ENCODE results near the gene BCL7A.
"Not testable (repeated sequence)": the region's sequence is repeated elsewhere in the genome, so short reads cannot be mapped to it uniquely, and the experiment has no call there.

BCL7A gene

DNA sequence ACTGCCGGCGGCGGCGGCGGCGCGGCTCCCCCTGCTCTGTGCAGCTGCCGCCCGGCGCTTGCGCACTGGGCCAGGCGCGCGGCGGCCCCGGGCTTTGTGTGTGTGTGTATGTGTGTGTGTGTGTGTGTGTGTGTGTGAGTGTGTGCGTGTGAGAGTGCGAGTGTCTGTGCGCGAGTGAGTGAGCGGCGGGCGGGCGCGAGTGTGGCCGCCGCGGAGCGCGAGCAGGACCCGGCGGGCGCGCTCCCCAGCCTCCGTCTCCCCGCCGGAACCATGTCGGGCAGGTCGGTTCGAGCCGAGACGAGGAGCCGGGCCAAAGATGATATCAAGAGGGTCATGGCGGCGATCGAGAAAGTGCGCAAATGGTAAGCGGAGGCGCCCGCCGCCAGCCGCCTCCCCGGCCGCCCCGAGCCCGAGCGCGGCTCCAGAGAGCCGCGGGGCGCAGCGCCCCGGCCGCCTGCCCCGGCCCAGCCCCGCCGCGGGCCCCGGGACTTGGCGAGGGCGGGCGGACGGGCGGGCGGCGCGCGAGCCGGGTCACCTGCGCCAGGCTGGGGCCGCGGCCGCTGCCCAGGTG lies at the start of gene BCL7A:
Gene BCL7A, plus strand, starts transcription at position 63 of the 571 bp plus-strand sequence. Its CDS starts 208 bp downstream, at position 271.
- peak; percentile 29 for DNase-seq (ENCODE audit: low read depth)

- DNase-seq (ENCODE audit: low read depth) = no peak
Measured at GRCh38 chr12:121974026-121974985, 47.4 kb upstream of the BCL7A start.

- DNase-seq (ENCODE audit: low read depth) = no peak
Measured at GRCh38 chr12:121975021-121975420, 46.7 kb upstream of the BCL7A start.

DNA sequence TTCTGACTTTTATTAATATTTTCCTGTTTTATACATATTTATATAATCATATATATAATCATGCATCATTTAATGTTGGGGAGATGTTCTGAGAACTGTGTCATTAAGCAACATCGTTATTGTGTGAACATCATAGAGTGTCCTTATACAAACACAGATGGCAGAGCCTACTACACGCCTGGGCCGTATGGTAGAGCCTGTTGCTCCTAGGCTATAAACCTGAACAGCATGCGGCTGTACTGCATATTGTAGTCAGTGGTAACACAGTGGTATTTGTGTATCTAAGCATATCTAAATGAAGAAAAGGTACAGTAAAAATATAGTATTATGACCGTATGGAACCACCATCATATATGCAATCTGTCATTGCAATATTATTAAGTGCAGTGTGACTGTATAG lies 44.7 kb upstream of the BCL7A start:
- DNase-seq (ENCODE audit: low read depth) = no peak

DNA sequence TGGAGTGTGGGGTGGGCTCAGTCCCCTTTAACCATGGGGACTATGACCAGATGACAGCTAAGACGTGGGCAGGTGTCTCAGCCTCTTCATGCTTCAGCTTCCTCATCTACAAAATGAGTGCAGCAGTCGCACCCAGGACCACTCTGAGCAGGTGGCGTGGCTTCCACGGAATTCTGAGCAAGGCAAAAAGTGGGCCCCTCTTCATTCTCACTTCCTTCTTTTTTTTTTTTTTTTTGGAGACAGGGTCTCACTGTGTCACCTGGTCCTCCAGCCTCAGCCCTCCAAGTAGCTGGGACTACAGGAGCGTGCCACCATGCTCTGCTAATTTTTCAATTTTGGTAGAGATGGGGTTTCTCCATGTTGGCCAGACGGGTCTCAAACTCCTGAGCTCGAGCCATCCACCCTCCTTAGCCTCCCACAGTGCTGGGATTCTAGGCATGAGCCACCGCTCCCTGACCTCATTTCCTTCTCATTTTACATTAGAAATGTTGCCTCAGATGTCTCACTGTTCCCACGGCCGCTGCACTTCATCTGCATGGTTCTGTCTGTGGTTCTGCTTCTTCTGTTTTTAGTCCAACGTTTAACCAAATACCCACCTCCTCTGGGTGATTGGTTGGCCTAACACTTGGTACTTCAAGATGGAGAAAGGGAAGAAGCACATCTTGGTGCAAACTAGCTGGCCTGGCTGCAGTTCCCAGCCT lies 41.3 kb upstream of the BCL7A start:
- no peak for DNase-seq (ENCODE audit: low read depth)

DNA sequence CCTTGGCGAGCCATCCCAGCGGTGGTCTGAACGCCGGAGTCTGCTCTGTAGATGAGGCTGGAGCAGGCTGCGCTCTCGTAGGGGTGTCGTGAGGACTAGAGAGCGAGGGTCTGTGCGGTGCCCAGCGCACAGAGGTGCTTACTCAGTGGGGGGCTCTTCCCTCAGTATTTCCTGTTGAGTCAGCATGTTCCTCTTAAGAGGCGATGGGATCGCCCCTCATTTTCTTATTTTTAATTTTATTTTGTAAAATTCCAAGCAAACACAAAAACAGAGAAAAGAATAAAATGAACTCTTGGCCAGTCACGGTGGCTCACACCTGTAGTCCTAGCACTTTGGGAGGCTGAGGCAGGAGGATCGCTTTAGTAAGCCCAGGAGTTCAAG lies 40.8 kb upstream of the BCL7A start:
- DNase-seq (ENCODE audit: low read depth) = no peak

- no peak for DNase-seq (ENCODE audit: low read depth)
Measured at GRCh38 chr12:121981456-121981855, 40.2 kb upstream of the BCL7A start.

GRCh38 chr12:121982950-121983349 lies 38.7 kb upstream of the BCL7A start:
- no peak for DNase-seq (ENCODE audit: low read depth)

- no peak for DNase-seq (ENCODE audit: low read depth)
Measured at GRCh38 chr12:121983536-121984210, 38.0 kb upstream of the BCL7A start.

- DNase-seq (ENCODE audit: low read depth) = no peak
Measured at GRCh38 chr12:121986489-121987245, 35.0 kb upstream of the BCL7A start.

DNA sequence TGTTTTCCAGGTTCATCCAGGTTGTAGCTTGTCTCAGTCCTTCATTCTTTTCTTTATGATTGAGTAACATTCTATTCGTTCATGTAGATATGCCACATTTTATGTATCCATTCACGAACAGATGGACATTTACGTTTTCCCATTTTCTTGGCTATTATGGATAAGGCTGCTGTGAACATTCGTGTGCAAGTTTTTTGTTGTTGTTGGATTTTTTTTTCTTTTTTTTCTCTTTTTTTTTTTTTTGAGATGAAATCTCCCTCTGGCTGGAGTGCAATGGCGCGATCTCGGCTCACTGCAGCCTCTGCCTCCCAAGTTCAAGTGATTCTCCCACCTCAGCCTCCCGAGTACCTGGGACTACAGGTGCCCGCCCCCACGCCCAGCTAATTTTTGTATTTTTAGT lies 33.2 kb upstream of the BCL7A start:
- not testable (repeated sequence) for DNase-seq (ENCODE audit: low read depth)

DNA sequence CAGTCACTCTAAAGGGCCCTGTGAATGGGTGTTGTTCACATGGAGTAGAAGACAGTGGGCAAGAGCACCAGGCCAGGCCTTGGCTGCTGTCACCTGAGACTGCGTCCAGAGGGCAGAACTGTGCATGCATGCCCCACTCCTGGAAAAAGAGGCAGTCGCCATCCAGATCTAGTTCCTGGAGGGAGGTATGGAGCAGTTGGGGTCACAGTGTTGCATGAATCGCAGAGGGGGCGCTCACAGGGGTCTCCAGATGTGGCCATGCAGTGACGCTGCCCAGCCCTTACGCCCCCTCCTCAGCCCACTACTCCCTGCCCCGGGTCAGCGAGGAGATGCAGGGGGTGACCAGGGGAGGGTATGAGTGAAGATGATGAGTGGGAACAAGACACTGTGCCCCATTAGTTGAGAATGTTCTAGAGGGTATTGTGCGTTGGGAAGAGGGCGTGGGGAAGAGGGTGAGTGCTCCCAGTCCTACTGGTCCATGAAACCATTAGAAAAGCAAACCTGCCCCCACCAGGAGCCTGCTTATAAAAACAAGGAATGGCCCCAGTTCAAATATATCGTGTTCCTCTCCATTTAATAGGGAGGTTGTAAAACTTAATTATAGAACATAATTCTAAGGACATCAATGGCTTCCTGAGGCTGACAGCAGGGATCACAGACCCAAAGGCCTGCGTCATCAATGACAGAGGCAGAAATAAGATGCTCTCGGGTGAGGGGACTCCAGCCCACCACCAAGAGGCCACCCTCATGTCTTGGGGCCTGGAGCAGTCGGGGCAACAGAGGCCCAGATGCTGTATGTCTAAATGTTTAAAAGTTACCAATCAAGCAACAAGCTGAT lies 32.2 kb upstream of the BCL7A start:
- no peak for DNase-seq (ENCODE audit: low read depth)

- DNase-seq (ENCODE audit: low read depth) = no peak
Measured at GRCh38 chr12:121990114-121990647, 31.5 kb upstream of the BCL7A start.

DNA sequence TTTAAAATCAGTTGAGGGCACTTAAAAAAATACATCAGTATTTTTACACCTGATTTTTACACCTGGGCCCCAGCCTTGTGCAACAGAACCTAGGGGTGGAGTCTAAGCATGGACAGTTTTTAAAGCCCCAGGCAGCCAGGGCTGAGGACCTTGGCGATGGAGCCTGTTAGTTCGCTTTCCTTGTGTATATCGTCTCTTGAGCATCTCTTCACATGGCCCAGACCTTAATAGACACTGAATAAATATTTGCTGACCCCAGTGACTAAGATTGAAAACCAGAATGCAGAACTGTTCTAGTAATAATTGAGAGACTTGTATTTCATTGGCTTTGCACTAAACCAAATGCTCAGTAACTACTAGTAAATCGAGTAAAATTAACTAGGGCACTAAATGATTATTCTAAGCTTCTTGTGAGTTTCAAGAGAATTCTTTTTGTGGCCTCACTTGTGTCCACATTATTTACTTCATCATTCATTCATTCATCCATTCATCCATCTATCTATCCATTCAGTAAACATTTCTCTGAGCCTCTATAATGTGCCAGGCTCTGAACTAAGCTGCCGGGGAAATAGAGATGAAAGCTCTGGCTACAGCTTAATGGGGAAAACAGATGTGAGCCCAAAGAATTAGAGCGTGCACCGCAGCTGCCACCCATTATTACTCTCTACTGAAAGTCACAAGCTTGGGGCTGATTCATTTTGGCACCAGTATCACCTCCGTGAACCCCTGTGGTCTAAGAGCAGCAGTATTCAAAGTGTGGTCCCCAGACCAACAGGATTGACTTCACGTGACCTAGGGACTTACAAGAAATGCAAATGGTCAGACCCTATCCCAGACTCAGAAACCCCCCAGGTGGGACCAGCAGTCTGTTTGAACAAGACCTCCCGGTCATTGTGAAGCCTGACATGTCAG lies 30.7 kb upstream of the BCL7A start:
- no peak for DNase-seq (ENCODE audit: low read depth)

- peak; percentile 38 for DNase-seq (ENCODE audit: low read depth)
Measured at GRCh38 chr12:121992059-121992879, 29.4 kb upstream of the BCL7A start.

GRCh38 chr12:121996050-121996944 lies 25.4 kb upstream of the BCL7A start:
- DNase-seq (ENCODE audit: low read depth) = no peak

GRCh38 chr12:121996945-121997612 lies 24.6 kb upstream of the BCL7A start:
- no peak for DNase-seq (ENCODE audit: low read depth)

Measured in activated T-helper 9 cell treated with anti-CD3 and anti-CD28 coated beads, Interleukin-2, amount 50 U/mL, for 16 hours (primary cell).